ENCODE measurements around the gene APH1A.
"Not testable (repeated sequence)": the region's sequence is repeated elsewhere in the genome, so short reads cannot be mapped to it uniquely, and the experiment has no call there.

Gene APH1A

GRCh38 chr1:150235852-150236613 is 32.8 kb downstream of the APH1A start, which contains the start of gene ANP32E:
TSS of gene ANP32E (minus strand) at chr1:150236112. CDS start at chr1:150235786, 326 bp downstream.
- in situ Hi-C loops (cut with HindIII; ENCODE audit: low pct_ligation_motif_present, low pct_unique_long_range_greater_than_20kb, low sequenced_read_pairs) = no loop called here
- DNase-seq = peak; percentile 100

GRCh38 chr1:150235294-150235851 is 33.4 kb downstream of the APH1A start:
- peak; percentile 33 for DNase-seq
- in situ Hi-C loops (cut with HindIII; ENCODE audit: low pct_ligation_motif_present, low pct_unique_long_range_greater_than_20kb, low sequenced_read_pairs) = no loop called here

- peak; percentile 82 for DNase-seq
- in situ Hi-C loops (cut with HindIII; ENCODE audit: low pct_ligation_motif_present, low pct_unique_long_range_greater_than_20kb, low sequenced_read_pairs) = no loop called here
Measured at GRCh38 chr1:150234566-150235293, 34.1 kb downstream of the APH1A start.

- in situ Hi-C loops (cut with HindIII; ENCODE audit: low pct_ligation_motif_present, low pct_unique_long_range_greater_than_20kb, low sequenced_read_pairs) = no loop called here
Measured at GRCh38 chr1:150234309-150234565, 34.6 kb downstream of the APH1A start.

GRCh38 chr1:150233359-150234308 is 35.2 kb downstream of the APH1A start:
- in situ Hi-C loops (cut with HindIII; ENCODE audit: low pct_ligation_motif_present, low pct_unique_long_range_greater_than_20kb, low sequenced_read_pairs) = no loop called here
- DNase-seq = peak; percentile 19

More at GRCh38 chr1:150234309-150234565, 34.6 kb downstream of the APH1A start:
- DNase-seq = no peak

- DNase-seq = not testable (repeated sequence)
Measured at GRCh38 chr1:150232921-150233320, 35.9 kb downstream of the APH1A start.

GRCh38 chr1:150228246-150228645 is 40.6 kb downstream of the APH1A start:
- in situ Hi-C loops (cut with HindIII; ENCODE audit: low pct_ligation_motif_present, low pct_unique_long_range_greater_than_20kb, low sequenced_read_pairs); DNase-seq: not testable (repeated sequence)

More at GRCh38 chr1:150232921-150233320, 35.9 kb downstream of the APH1A start:
- in situ Hi-C loops (cut with HindIII; ENCODE audit: low pct_ligation_motif_present, low pct_unique_long_range_greater_than_20kb, low sequenced_read_pairs) = not testable (repeated sequence)

GRCh38 chr1:150227228-150227627 is 41.6 kb downstream of the APH1A start:
- in situ Hi-C loops (cut with HindIII; ENCODE audit: low pct_ligation_motif_present, low pct_unique_long_range_greater_than_20kb, low sequenced_read_pairs) = no loop called here
- no peak for DNase-seq

GRCh38 chr1:150226486-150226885 is 42.3 kb downstream of the APH1A start:
- no peak for DNase-seq
- in situ Hi-C loops (cut with HindIII; ENCODE audit: low pct_ligation_motif_present, low pct_unique_long_range_greater_than_20kb, low sequenced_read_pairs) = no loop called here

- in situ Hi-C loops (cut with HindIII; ENCODE audit: low pct_ligation_motif_present, low pct_unique_long_range_greater_than_20kb, low sequenced_read_pairs) = no loop called here
- DNase-seq = no peak
Measured at GRCh38 chr1:150225546-150225945, 43.3 kb downstream of the APH1A start.

GRCh38 chr1:150224983-150225382 is 43.8 kb downstream of the APH1A start:
- DNase-seq = no peak
- in situ Hi-C loops (cut with HindIII; ENCODE audit: low pct_ligation_motif_present, low pct_unique_long_range_greater_than_20kb, low sequenced_read_pairs) = no loop called here

GRCh38 chr1:150221552-150221951 is 47.3 kb downstream of the APH1A start:
- in situ Hi-C loops (cut with HindIII; ENCODE audit: low pct_ligation_motif_present, low pct_unique_long_range_greater_than_20kb, low sequenced_read_pairs) = no loop called here
- peak; percentile 37 for DNase-seq

GRCh38 chr1:150215855-150216254 is 53.0 kb downstream of the APH1A start:
- DNase-seq; in situ Hi-C loops (cut with HindIII; ENCODE audit: low pct_ligation_motif_present, low pct_unique_long_range_greater_than_20kb, low sequenced_read_pairs): not testable (repeated sequence)
